Uterus (tissue), 2 donors: ENCODE measurements around the gene PNISR.

ENCODE experiments used
- CTCF ChIP-seq, 4 experiments: fragments of 200-600 bp in 2 of 4; fragments of 450-650 bp in 2 of 4; sonication (generic) in 2 of 4; IDR thresholded peaks; one replicate each; pipeline ENCODE4 v1.5.1; 2016 to 2019; ENCODE audit warnings: antibody characterized with exemption in 4 of 4, mild to moderate bottlenecking in 2 of 4, moderate library complexity in 1 of 4
- POLR2A ChIP-seq, 2 donors: fragments of 450-650 bp; IDR thresholded peaks; one replicate each; pipeline ENCODE4 v1.6.1; 2016; ENCODE audit warnings: antibody characterized with exemption in 2 of 2, mild to moderate bottlenecking in 1 of 2, moderate library complexity in 1 of 2

- no peak for TF ChIP-seq POLR2A (IDR thresholded peaks at IDR 0.05)
- TF ChIP-seq CTCF (IDR thresholded peaks at IDR 0.05): no peak
Observed at GRCh38 chr6:99362678-99363268, 62.3 kb downstream of the PNISR start.
